HG02938 (cell line): ENCODE data around the gene CNNM2.
"Not testable (repeated sequence)": the region's sequence is repeated elsewhere in the genome, so short reads cannot be mapped to it uniquely, and the experiment has no call there.

ENCODE experiments used
- ATAC-seq: cut with Tn5 transposase; IDR thresholded peaks from one replicate; pipeline ENCODE4 v1.9.1; 2021; ENCODE audit warnings: mild to moderate bottlenecking, moderate library complexity; ENCODE audit not compliant: unreplicated experiment

CNNM2 gene

GRCh38 chr10:103130910-103131309, 212.8 kb downstream of the CNNM2 start:
- ATAC-seq: no peak

- not testable (repeated sequence) for ATAC-seq
Measured at GRCh38 chr10:103135168-103135567, 217.1 kb downstream of the CNNM2 start.

- no peak for ATAC-seq
Measured at GRCh38 chr10:103139803-103140202, 221.7 kb downstream of the CNNM2 start.
